Measurements from ENCODE around the gene GNAT1.
"Not testable (repeated sequence)": the region's sequence is repeated elsewhere in the genome, so short reads cannot be mapped to it uniquely, and the experiment has no call there.

GNAT1 gene

DNA sequence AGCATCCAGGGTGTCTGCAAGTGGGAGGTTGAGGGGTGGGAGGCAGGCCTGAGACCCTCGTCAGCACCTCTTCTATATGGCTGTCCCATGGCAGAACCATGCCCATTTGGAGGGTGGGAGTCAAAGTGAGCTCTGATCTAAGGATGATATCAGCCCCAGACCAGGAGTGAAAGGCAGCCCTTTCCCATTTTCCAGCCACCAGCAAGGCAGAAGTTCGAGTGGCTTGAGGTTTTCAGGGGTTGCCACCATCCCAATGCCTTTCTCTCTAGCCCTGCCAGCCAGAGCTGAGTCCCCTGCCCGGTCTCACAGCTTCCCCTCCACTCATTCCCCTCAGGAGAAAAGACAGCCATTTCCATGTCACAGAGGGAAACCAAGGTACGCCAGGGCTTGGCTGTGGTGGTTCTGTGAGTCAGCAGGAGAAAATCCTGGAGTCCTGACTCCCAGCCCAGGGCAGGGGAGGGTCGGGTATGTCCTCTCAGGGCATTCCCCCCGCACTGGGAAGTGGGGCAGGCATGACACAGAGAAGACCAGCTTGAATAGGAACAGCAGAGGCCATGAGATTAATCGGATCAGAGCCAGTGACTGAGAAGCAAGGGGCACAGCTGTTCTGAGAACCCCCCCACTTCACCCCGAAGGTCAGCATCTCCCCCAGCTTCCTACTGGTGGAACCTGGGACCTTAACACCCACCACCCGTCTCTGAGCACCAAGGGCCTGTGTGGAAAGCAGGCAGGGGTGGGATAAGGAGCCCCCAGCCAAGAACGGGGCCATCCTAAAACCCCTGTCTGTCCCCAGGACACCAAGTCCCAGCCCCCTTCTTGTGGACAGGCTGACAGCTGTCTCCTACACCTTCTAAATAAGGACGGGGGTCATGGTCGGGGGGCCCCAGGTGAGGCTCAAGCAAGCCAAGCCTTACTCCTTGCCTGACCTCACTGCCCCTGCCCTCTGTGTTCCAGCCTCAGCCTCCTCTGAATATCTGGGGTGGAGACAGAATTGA is 12.7 kb downstream of the GNAT1 start:
- no peak for DNase-seq (ENCODE audit: low read depth)

DNA sequence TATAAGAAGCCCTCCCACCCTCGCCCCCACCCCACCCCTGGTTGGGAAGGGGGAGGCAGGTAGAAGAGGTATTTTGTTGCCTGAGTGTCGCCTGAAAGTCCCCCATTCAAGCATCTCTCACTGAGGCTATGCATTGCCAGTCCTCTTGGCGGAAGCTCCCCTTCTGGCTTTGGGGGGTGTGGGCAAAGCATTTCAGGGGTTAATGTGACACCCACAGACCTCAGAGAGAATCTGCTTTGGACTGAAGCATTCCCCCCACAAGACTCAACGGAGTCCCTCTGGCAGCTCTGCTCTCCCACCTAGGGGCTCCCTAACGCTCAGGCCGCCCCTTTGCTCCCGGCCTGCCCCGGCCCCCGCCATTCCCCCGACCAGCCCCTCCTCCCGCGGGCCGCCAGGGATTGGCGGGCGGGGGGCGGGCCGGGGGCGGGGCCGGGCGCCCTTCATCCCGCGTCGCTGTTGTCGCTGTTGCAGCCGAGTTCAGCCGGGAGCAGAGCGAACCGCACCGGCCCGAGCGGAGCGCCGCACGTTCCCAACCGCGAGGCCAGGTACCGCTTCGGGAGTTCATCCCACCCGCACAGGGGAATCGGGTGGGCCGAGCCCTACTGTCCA is 13.5 kb downstream of the GNAT1 start, which contains the start of gene SLC38A3:
Gene SLC38A3, plus strand, starts transcription at position 468 of the 609 bp plus-strand sequence. CDS start 8,929 bp downstream, outside the sequence.
- DNase-seq (ENCODE audit: low read depth) = no peak

DNA sequence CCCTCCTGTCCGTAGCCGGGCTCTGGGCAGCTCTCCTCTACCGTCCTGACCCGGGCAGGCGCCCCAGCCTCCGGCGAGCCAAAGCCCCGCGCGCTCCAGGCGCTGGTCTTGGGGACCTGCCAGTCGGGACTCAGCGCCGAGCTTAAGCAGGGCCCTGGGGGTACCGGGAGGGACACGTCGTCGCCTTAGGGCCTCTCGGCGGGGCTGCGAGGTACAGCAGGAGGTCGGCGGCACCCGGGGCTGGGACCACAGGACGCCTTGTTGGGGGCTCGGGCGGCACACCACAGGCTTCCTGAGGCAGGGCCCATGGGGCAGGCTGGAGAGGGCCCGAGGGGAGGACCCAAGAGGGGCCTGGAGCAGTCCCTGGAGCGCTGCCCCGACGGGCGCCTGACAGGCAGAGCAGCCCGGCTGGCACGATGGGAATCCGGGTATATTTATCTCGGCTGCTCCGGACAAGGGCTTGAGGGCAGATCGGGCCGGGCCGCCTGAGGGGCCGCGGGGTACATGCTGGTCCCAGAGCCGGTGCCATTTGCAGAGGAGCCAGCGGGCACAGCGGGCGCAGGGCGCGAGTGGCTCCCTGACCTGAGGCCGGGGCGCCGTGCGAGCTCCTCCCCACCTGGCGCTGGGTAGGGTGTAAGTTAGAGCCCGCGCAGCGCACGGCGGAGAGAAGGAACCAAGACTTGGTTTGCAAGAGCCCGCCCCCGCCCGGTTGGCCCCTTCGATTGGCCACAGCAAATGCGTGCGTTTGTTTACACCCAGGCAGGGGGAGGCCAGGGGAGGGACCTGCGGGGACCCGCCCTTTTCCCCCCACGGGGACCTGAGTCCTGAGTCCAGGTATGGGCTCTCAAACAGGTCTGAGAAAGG is 14.2 kb downstream of the GNAT1 start:
- DNase-seq (ENCODE audit: low read depth) = no peak

DNA sequence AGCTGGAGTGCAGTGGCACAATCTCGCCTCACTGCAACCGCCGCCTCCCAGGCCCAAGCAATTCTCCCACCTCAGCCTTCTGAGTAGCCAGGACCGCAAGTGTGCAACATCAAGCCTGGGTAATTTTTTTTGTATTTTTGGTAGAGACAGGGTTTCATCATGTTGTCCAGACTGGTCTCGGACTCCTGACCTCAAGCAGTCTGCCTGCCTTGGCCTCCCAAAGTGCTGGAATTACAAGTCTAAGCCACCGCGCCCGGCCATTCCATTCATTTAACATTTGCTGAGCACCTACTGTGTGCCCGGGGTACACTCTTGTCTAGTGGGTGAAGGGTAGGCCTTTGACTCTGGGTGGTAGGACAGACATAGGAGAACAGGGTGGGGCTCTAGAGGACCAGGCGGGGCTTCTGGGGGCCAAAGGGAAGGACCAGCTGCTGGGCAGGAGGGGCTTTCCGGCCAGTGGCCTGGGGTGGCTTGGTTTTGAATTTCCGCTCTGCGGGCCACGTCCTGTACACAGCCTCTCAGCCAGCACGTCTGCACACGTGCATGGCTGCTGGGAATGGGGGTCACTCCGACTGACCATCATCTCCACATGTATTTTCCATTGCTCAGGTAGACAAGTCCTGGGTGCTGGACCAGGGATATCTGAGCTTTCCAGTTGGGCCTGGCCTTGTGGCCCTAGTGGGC is 16.1 kb downstream of the GNAT1 start:
- no peak for DNase-seq (ENCODE audit: low read depth)

DNA sequence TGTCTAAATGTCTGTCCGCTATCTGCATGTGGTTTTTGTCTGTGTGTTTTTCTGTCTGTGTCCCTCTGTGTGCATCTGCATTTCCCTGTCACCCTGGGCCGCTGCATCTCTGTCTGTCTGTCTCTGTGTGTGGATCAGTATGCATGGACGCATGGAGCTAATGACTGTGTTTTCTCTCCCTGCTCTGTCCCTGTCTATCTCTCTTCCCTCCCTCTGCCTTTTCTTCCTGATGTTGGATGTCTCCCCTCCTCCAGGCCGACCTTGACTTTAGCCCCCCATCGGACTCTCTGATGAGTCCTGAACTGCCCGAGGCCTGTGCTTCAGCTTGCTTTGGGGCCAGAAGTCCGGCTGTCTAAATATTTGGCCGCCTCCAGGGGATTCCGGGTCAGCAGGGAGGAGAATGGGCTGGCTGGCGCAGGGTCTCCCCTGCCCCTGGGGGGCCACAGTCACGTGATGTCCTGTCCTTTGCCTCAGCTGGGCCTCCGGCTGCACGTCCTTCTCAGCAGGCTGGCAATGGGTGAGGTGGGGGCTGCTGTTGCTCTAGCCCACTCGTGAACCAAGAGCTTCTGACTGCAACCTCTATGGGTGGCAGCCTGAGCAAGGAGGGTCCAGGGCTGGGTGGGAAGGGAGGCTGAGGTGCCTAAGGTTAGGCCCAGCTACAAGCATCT is 17.4 kb downstream of the GNAT1 start:
- DNase-seq (ENCODE audit: low read depth) = no peak

DNA sequence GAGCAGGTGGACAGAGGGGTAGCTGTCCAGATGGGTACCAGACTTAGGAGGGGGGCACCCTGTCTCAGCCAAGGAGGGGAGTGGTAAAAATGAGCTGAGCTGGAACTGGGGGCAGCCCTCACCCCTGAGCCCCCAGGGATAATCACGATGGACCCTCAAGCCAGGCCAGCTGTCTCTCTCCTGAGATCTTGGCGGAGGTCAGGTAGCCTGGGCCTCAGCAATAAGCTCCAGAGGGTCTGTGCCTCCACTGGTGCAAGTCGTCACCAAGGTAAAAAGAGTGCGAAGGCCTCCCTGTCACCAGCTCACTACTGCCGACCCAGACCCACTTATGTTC is 18.7 kb downstream of the GNAT1 start:
- DNase-seq (ENCODE audit: low read depth) = no peak

DNA sequence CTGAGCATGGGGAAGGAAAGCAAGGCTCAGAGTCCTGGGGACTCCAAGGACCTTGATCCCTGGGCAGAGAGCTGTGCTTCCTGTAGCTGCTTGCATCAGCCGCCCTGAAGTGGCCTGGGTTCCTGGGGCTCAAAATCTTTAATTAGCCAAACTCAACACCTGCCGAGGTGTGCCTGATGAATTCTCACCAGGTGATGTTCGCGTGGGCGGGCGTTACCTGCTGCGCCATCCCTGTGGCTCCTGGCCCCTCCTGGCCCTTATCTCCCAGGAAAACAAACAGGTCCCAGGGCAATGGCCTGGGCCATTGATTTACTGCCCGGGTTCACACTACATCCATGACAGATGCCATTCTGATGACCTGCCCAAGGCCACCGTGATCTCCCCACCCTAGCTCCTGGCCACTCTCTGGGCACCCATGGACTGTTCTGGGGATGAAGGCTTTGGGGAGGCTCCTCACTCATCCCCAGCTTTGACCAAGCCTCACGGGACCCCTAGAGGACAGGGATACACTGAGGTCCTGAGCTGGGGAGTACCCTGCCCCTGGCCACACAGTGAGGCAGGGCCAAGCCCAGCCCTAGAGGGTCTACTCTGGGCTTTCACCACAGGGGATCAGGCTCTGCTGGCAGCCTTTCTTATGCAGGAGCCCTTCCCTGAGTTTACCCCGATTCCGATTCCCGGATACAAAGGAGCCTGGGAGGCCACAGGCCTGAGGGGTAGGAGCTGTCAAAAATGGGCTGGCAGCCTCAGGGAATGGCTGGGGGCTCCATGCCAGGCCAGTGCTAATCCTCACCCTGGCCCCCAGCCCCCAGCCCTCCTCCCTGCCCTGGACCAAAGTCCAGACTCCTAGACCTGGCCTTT is 19.3 kb downstream of the GNAT1 start:
- DNase-seq (ENCODE audit: low read depth) = no peak

DNA sequence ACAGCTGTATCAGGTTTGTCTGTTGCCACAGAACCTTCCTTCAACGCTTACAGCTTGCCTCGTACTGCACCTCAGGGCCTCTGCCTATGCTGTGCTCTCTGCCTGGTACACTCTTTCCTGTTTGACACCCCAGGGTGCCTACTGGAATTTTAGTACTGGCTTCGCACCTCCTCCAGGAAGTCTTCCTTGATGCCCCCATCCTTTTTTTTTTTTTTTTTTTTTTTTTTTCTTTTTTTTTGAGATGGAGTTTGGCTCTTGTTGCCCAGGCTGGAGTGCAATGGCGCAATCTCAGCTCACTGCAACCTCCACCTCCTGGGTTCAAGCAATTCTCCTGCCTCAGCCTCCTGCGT is 19.9 kb downstream of the GNAT1 start:
- not testable (repeated sequence) for DNase-seq (ENCODE audit: low read depth)

DNA sequence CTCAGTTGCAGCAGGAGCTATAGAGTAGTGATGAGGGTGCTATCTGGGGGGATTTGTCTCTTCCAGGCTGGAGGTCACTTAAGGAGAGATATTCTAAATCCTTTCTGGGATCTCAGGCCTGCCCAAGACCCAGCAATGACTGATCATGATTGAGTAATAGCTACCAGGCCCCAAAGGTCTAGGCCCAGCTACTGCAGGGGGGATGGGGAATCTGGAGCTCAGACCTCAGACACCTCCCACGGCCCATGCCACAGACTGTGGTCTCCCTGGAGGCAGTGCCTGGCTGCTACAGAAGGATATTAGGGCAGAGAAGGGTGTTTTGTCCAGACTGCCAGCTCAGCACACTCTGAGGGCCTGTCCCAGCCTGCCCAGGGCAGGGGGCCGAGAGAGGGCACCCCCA is 20.5 kb downstream of the GNAT1 start:
- DNase-seq (ENCODE audit: low read depth) = no peak

DNA sequence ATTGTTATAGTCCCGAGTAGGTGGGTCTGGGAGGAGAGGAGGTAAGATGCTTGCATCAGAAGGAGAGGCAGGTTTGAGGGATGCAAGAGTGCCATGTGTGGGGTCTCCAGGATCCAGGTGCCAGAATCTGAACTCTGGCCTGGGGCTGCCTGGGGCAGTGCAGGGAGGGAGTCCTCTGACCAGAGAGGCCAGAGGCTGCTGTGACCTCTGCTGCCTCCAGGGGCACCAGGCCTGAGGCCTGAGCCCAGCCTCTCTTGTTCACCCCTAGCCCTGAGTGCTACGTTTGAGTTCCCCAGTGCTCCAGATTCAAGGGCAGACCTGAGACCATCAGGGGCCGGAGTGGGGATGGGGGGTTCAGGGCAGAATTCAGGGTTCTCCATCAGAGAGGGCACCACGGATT is 21.1 kb downstream of the GNAT1 start:
- no peak for DNase-seq (ENCODE audit: low read depth)

DNA sequence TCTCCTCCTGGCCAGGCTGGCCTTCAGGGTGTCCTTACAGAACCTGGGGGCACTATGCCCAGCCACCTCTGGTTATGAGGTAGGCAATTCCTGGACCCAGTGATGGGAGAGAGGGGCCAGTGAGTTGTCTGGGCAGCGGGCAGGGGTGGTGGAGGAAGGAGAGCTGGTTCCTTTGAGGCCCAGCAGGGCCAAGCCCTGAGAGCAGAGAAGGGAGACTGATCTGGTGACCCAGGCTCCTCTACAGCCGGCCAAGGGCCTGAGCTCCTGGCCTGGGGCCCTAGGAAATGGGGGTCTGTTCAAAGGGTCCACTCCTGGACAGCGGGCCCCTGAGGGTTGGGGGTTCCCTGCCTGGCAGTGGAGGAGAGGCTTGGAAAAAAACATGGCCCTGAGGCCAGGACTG is 21.6 kb downstream of the GNAT1 start:
- DNase-seq (ENCODE audit: low read depth) = no peak

DNA sequence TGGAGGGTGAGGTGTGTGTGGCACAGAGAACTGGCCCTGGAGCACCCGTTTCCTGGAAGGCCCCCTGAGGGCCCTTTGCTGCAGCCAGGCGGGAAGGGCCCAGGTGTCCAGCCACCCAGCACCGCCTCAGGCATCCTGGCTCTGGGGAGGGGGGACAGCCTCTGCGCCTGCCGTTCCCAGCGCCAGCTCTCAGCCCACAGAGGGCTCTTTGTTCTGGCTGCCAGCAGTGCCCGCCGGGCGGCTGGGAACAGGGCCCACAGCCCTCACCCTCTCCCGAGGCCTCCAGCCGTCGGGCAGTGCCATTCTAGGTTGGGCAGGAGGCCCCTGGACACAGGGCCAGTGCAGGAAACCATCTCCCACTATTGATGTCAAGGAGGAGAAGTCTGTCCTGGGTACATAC is 22.0 kb downstream of the GNAT1 start:
- DNase-seq (ENCODE audit: low read depth) = no peak

DNA sequence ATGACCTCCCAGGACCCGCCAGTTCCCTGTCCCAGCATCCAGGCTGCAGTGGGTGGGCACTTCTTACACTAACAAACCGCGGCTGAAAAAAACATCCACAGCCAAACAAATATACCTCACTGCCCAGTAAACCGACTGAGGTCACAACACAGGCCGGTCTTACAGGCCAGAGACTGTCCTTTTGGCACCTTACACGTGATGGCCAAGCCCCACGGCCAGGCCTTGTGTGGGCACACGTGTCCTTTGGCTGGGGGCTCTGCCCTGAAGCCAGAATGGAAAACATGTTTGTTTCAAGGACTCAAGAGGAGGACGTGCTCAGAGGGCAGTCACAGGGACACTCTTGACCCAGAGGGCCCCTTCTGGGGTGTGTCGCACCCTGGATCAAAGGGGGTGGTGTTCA is 23.4 kb downstream of the GNAT1 start:
- DNase-seq (ENCODE audit: low read depth) = no peak

DNA sequence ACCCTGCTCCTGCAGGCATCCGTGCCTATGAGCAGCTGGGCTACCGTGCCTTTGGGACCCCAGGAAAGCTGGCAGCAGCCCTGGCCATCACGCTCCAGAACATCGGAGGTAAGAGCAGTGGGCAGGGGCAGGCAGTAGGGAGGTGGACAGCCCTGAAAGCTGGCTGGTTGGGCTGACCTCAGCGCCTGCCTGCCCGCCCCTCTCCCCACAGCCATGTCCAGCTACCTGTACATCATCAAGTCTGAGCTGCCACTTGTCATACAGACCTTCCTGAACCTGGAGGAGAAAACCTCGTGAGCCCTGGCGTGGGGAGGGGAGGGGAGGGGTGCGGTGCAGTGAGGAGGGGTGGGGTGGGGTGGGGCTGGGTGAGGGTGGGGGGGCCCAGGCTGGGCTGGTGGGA is 24.1 kb downstream of the GNAT1 start:
- DNase-seq (ENCODE audit: low read depth) = no peak

DNA sequence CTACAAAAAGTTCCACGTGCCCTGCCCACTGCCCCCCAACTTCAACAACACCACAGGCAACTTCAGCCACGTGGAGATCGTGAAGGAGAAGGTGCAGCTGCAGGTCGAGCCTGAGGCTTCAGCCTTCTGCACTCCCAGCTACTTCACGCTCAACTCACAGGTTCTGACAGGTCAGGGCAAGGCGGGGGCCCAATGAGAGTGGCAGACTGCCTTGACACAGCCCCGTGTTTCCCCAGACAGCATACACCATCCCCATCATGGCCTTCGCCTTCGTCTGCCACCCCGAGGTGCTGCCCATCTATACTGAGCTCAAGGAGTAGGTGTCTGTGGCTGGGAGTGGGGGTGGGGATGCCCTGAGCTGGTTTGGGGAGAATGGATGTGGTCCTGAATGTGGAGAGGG is 26.3 kb downstream of the GNAT1 start:
- DNase-seq (ENCODE audit: low read depth) = no peak

DNA sequence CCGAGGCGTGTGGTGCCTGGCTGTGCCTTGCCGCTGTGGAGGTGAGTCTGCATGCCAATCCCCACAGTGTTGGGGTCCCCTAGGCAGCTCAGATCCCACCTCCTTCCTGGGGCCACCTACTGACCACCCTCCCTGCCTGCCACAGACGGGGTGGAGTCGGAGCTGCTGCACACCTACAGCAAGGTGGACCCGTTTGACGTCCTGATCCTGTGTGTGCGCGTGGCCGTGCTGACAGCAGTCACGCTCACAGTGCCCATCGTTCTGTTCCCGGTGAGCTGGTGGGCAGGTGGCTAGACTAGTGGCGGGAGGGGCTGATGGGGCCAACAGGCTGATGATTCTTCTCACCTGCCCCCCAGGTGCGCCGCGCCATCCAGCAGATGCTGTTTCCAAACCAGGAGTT is 27.0 kb downstream of the GNAT1 start:
- DNase-seq (ENCODE audit: low read depth) = no peak

DNA sequence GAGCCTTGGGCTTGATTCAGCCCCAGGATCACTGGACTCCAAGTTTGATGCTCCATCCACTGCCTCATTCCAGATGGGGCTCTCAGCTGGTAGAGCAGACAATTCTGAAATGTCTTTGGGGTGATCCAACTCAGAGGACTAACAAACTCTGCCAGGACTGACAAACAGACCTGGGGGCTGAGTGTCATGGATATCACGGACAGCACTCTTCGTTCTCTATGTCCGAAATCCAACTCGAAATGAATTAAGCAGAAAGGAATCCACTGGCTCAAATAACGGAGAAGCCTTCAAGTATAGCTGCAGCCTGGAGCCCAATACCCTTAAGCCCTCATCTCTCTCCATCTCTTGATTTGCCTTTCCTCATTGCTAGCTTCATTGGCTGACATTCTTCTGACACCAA is 27.9 kb downstream of the GNAT1 start:
- no peak for DNase-seq (ENCODE audit: low read depth)

DNA sequence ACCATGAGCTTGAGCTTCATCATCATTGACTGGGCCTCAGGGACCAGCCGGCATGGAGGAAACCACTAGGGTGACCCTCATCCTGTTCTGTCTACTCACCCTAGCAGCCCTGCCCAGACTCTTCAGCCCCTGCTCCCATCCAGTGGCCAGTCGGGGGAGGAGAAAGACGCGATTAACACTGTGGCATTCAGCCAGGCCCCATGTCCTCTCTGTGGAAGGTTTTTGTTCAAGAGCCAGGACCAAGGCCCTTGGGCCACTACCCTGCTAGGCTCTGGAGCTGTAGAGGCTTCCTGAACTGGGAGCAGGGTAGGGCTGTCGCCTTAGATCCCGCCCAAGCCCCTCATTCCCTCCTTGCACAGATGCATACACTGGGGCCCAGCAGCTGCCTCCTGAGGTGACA is 28.7 kb downstream of the GNAT1 start:
- no peak for DNase-seq (ENCODE audit: low read depth)

DNA sequence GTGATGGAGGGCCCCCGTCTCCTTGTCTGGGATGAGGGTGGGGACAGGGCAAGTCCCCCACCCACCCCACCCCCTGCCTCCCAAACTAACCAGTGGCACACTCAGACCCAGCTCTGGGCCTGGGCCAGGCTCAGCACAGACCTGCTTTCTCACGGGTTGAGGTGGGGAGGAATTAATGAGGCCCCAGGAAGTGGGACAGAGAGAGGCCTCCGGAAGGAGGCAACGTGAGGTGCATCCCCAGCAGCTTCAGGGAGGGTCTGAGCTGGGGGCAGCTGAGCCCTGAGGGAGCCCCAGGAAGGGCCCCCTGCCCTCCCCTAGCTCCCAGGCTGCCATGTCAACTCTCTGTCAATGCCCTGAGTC is 29.6 kb downstream of the GNAT1 start:
- DNase-seq (ENCODE audit: low read depth) = no peak

DNA sequence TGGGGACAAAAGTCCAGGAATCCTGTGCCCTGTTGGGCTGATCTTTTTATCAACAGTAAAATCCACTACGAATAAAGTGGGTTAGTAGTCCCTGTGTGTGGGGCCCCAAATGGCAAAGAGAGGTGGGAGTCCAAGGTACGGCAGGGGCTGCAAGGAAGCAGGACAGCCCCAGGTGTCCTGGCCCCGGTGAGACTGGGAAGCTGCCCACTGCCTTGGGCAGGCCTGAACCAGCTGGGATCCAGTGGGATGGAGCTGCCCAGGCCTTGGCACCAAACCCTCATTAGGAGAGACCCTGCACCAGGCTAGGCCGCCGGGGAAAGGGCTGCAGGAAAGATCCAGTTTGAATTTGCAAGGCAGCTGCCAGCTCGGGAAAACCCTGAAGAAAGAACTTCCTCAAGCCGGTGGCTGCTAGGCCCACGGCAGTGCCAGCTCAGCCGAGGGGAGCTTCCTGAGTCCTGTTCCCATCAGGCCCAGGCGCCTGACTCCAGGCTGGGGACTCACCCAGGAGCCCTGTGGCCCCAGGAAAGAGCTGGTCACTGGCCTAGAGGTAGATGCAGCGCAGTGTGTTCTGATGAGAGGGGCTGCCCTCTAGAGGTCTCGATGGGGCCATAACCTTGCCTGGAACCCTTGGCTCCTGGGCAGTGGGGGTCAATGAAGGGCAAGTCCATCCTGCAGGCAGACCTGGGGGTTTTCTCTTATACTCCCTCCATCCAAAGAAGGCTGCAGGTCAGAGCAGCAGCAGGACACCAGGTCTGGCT is 30.2 kb downstream of the GNAT1 start:
- no peak for DNase-seq (ENCODE audit: low read depth)

Measured in CMK (cell line).